CD4-positive, alpha-beta T cell treated with Interleukin-2 at 100 ng/mL for 4 hours (primary cell): ENCODE data around the gene NECTIN1.

ENCODE experiments used
- DNase-seq: peaks from one replicate; pipeline ENCODE4 v3.0.0-alpha.2; 2020; ENCODE audit warnings: low spot score

Gene NECTIN1

GRCh38 chr11:119712459-119713358 lies 16.3 kb downstream of the NECTIN1 start:
- no peak for DNase-seq

- DNase-seq = no peak
Measured at GRCh38 chr11:119712006-119712405, 17.0 kb downstream of the NECTIN1 start.

- no peak for DNase-seq
Measured at GRCh38 chr11:119711476-119711875, 17.5 kb downstream of the NECTIN1 start.

- no peak for DNase-seq
Measured at GRCh38 chr11:119710417-119710816, 18.6 kb downstream of the NECTIN1 start.

- DNase-seq = no peak
Measured at GRCh38 chr11:119709638-119710346, 19.2 kb downstream of the NECTIN1 start.

- no peak for DNase-seq
Measured at GRCh38 chr11:119709171-119709570, 19.8 kb downstream of the NECTIN1 start.

GRCh38 chr11:119708384-119708783 lies 20.6 kb downstream of the NECTIN1 start:
- DNase-seq = no peak

- no peak for DNase-seq
Measured at GRCh38 chr11:119706887-119707286, 22.1 kb downstream of the NECTIN1 start.

- DNase-seq = no peak
Measured at GRCh38 chr11:119706029-119706428, 23.0 kb downstream of the NECTIN1 start.

- no peak for DNase-seq
Measured at GRCh38 chr11:119705362-119705761, 23.6 kb downstream of the NECTIN1 start.

GRCh38 chr11:119704849-119705248 lies 24.2 kb downstream of the NECTIN1 start:
- no peak for DNase-seq

GRCh38 chr11:119701591-119702549 lies 27.1 kb downstream of the NECTIN1 start:
- no peak for DNase-seq

- DNase-seq = no peak
Measured at GRCh38 chr11:119700536-119701346, 28.3 kb downstream of the NECTIN1 start.

GRCh38 chr11:119700030-119700429 lies 29.0 kb downstream of the NECTIN1 start:
- no peak for DNase-seq

- DNase-seq = no peak
Measured at GRCh38 chr11:119699227-119699626, 29.8 kb downstream of the NECTIN1 start.

- no peak for DNase-seq
Measured at GRCh38 chr11:119697882-119698281, 31.1 kb downstream of the NECTIN1 start.

GRCh38 chr11:119697445-119697844 lies 31.6 kb downstream of the NECTIN1 start:
- no peak for DNase-seq

- no peak for DNase-seq
Measured at GRCh38 chr11:119696378-119697222, 32.4 kb downstream of the NECTIN1 start.

- no peak for DNase-seq
Measured at GRCh38 chr11:119694334-119694733, 34.7 kb downstream of the NECTIN1 start.

- no peak for DNase-seq
Measured at GRCh38 chr11:119693253-119693815, 35.7 kb downstream of the NECTIN1 start.
